Endothelial cell of umbilical vein (primary cell): Measurements from ENCODE around the gene ACP3. TPM values are rescaled to one million over a fixed set of nuclear protein-coding genes. Genes with fewer than 3 reads are reported as not detected.

Experiments used
- BruUV-seq: library from RNA; stranded (reverse); fragments of 400-500 nt; replicated peaks from 2 replicates; lab custom pipeline; 2021; lab: Mats Ljungman, UMichigan
- CTCF ChIA-PET: fragments of 300-600, 350-600 bp; sonication (Branson Sonifier 250); formaldehyde crosslinking; loops from one replicate; lab custom pipeline; 2021; ENCODE audit warnings: antibody characterized with exemption, inconsistent platforms; lab: Charles Lee
- POLR2A ChIA-PET: fragments of 300-600, 350-600 bp; sonication (Branson Sonifier 250); formaldehyde crosslinking; loops from one replicate; lab custom pipeline; 2021; ENCODE audit warnings: antibody characterized with exemption, inconsistent platforms; lab: Charles Lee
- DNase-seq: peaks from one replicate; pipeline ENCODE4 v3.0.0-alpha.2; 2011; ENCODE audit warnings: low read depth, low spot score
- FAIRE-seq: peaks from 2 replicates; lab custom pipeline; 2011; peaks lifted over from hg19 to GRCh38; lab: Jason Lieb, UNC
- H2AFZ ChIP-seq: 2 replicates; pipeline ENCODE4 v1.6.0; 2012; ENCODE audit warnings: low read depth, low read length, control low read depth, inconsistent platforms
- H3K27ac ChIP-seq: 2 replicates; pipeline ENCODE4 v1.5.1; 2011; ENCODE audit warnings: low read depth, mild to moderate bottlenecking, control low read depth, low read length, moderate library complexity; ENCODE audit not compliant: insufficient read depth
- H3K27me3 ChIP-seq, 2 experiments: 2 replicates each; pipeline versions ENCODE4 v1.6.0 to v1.6.1; 2011; ENCODE audit warnings: low read length in 2 of 2, mixed read lengths in 1 of 2; ENCODE audit not compliant: control insufficient read depth in 2 of 2, insufficient read depth in 2 of 2
- H3K36me3 ChIP-seq, 2 experiments: 2 replicates in 1 of 2; 3 replicates in 1 of 2; pipeline ENCODE4 v1.5.1; 2011; ENCODE audit warnings: low read length in 2 of 2, mild to moderate bottlenecking in 1 of 2, moderate library complexity in 1 of 2; ENCODE audit not compliant: control insufficient read depth in 2 of 2, insufficient read depth in 2 of 2; ENCODE audit errors: extremely low read depth in 1 of 2
- H3K4me1 ChIP-seq: 3 replicates; pipeline ENCODE4 v1.5.1; 2011; ENCODE audit warnings: mild to moderate bottlenecking, low read length; ENCODE audit not compliant: control insufficient read depth, insufficient read depth; ENCODE audit errors: extremely low read depth
- H3K4me2 ChIP-seq: 2 replicates; pipeline ENCODE4 v1.6.1; 2011; ENCODE audit warnings: low read length, control low read depth, mixed read lengths; ENCODE audit not compliant: insufficient read depth
- H3K4me3 ChIP-seq, 3 experiments: fragments of 200-600 bp in 1 of 3; sonication (generic), shearing (Covaris generic) in 1 of 3; replicated peaks in 1 of 3; 2 replicates each; pipeline ENCODE4 v1.5.1; 2011 to 2016; ENCODE audit warnings: control low read depth in 3 of 3, low read length in 3 of 3, mild to moderate bottlenecking in 2 of 3, inconsistent platforms in 1 of 3, low read depth in 1 of 3, moderate library complexity in 1 of 3; ENCODE audit not compliant: insufficient read depth in 1 of 3
- H3K79me2 ChIP-seq: 2 replicates; pipeline ENCODE4 v1.6.0; 2012; ENCODE audit warnings: low read length, inconsistent platforms; ENCODE audit not compliant: control insufficient read depth, insufficient read depth
- H3K9ac ChIP-seq: replicated peaks from 2 replicates; pipeline ENCODE3; 2011; ENCODE audit warnings: low read length, control low read depth; ENCODE audit not compliant: insufficient read depth; ENCODE audit errors: extremely low read depth
- H3K9me1 ChIP-seq: replicated peaks from 3 replicates; pipeline ENCODE4 v1.6.0; 2011; ENCODE audit warnings: mild to moderate bottlenecking, low read length; ENCODE audit not compliant: control insufficient read depth, insufficient read depth; ENCODE audit errors: extremely low read depth
- H3K9me3 ChIP-seq: replicated peaks from 2 replicates; pipeline ENCODE4 v1.5.1; 2012; ENCODE audit warnings: low read length, inconsistent platforms; ENCODE audit not compliant: control insufficient read depth, insufficient read depth
- H4K20me1 ChIP-seq: replicated peaks from 2 replicates; pipeline ENCODE3; 2011; ENCODE audit warnings: mild to moderate bottlenecking, low read length; ENCODE audit not compliant: control insufficient read depth, insufficient read depth; ENCODE audit errors: extremely low read depth
- CTCF ChIP-seq, 2 donors: IDR thresholded peaks; 1 replicate in 1 of 2; 2 replicates in 1 of 2; pipeline ENCODE4 v1.5.1; 2011; ENCODE audit warnings: low read length in 2 of 2, mild to moderate bottlenecking in 2 of 2, moderate library complexity in 2 of 2, control low read depth in 1 of 2, inconsistent platforms in 1 of 2, low read depth in 1 of 2; ENCODE audit not compliant: insufficient read depth in 1 of 2; ENCODE audit errors: extremely low read depth in 1 of 2
- EZH2 ChIP-seq: IDR thresholded peaks from 2 replicates; pipeline ENCODE4 v1.6.1; 2012; ENCODE audit warnings: borderline replicate concordance, low read depth, mild to moderate bottlenecking, moderate library complexity, low read length, inconsistent platforms; ENCODE audit not compliant: severe bottlenecking
- JUN ChIP-seq: IDR thresholded peaks from 2 replicates; pipeline ENCODE4 v1.6.1; 2011; ENCODE audit warnings: borderline replicate concordance, low read depth; ENCODE audit not compliant: insufficient read length, insufficient read depth
- MYC ChIP-seq: IDR thresholded peaks from one replicate; pipeline ENCODE4 v1.6.1; 2011; ENCODE audit warnings: mild to moderate bottlenecking, low read depth, low read length
- POLR2A ChIP-seq: IDR thresholded peaks from 2 replicates; pipeline ENCODE4 v1.6.1; 2012; ENCODE audit warnings: low read depth, mild to moderate bottlenecking, control low read depth, low read length
- POLR2AphosphoS5 ChIP-seq: IDR thresholded peaks from 2 replicates; pipeline ENCODE4 v1.6.1; 2012; ENCODE audit warnings: low read depth, mild to moderate bottlenecking, control low read depth, low read length, moderate library complexity; ENCODE audit not compliant: insufficient read depth
- dilution Hi-C: fragments of 300-500 bp; cut with MboI; formaldehyde crosslinking; loops from one replicate; pipeline ENCODE4 v1.15.0; 2019; ENCODE audit warnings: low sequenced_read_pairs; ENCODE audit not compliant: extremely low pct_ligation_motif_present
- intact Hi-C: fragments of 100-400 bp; cut with micrococcal nuclease; formaldehyde crosslinking; loops from one replicate; pipeline ENCODE4 v1.10.0; 2022
- polyA plus RNA-seq, 4 experiments: library from polyadenylated mRNA; depleted of rRNA in 3 of 4; stranded (reverse) in 3 of 4; unstranded in 1 of 4; fragments of >200 nt; gene quantifications; 2 replicates each; pipeline versions ENCODE4 v1.2.1 to v1.2.3, GENCODE V29; 2011 to 2012; ENCODE audit warnings: missing spikeins in 1 of 4
- total RNA-seq: library from RNA; stranded (reverse); gene quantifications from 2 replicates; pipeline ENCODE4 v1.2.3, GENCODE V29; 2021
- TF ChIP-seq, protein P1 (sequence below): IDR thresholded peaks from 2 replicates; pipeline ENCODE4 v1.6.1; 2011; ENCODE audit not compliant: insufficient read depth, insufficient read length

The ACP3 gene
- total and polyA plus RNA-seq, 2 donors (not counting 3 experiments of a cell fraction or from before 2014, with no cell fraction given): not detected

DNA sequence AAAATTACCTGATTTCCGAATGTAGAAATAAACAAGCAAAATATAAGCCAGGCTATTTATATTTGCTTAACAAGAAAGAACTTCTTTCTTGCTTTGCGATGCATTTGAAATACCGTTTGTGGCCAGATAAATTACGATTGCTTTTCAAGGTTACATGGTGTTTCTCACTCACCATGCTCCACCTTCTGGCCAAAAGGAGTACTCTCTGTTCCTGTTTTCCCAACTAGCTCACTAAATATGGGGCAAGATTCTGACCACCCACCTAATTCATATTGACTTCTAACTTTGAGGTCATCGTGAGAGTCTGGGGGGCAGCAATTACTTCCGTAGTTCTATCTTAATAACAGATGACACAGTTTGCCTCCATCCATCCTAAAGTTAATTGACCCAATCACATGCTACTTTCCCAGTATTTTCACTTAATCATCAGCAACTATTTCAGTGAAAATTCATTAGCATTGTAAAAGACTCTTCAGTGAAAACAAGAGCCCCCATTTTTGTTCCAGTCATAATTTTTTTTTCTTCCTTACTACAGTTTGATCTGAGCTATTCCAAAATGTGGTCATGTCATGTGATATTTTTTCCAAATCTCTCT, 25.9 kb downstream of the ACP3 start:
- TF ChIP-seq MYC (no peak), JUN (no peak), EZH2 (no peak), CTCF (IDR thresholded peaks at IDR 0.05; ENCODE audit: extremely low read depth in 1 of 2, insufficient read depth in 1 of 2, low read depth in 1 of 2, low read length in 2 of 2) (peak; percentile 57 to 69), POLR2A (no peak), POLR2AphosphoS5 (no peak)
- TF ChIP-seq, protein P1, sequence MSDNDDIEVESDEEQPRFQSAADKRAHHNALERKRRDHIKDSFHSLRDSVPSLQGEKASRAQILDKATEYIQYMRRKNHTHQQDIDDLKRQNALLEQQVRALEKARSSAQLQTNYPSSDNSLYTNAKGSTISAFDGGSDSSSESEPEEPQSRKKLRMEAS: no peak
- Histone ChIP-seq H3K4me1 (no peaks in the 10 kb centered on the region), H3K79me2 (no peaks in the 10 kb centered on the region), H3K9me1 (no peaks in the 10 kb centered on the region), H3K9ac (no peak overlapping the region), H2AFZ (no peak overlapping the region), H3K4me3 (no peak overlapping the region), H3K4me2 (peak overlapping the region; percentile 8), H3K36me3 (no peaks in the 10 kb centered on the region), H3K27ac (no peak overlapping the region), H3K9me3 (no peaks in the 10 kb centered on the region), H3K27me3 (peaks cover 10 to 17% of the 10 kb centered on the region in 2 experiments), H4K20me1 (no peaks in the 10 kb centered on the region)
- DNase-seq: peak; percentile 56
- intact Hi-C loops: loop anchor here (1.0 to 2.0 kb wide), 2 partner anchors 58 to 90 kb away; no protein-coding TSS in a partner anchor
- no TSS peak for BruUV-seq
- ChIA-PET POLR2A (interaction anchor here (0.6 kb wide), 1 partner anchor 374 kb away, joined by 4 read pairs; no protein-coding TSS in a partner anchor), CTCF (interaction anchor here (0.6 to 3.4 kb wide), 38 partner anchors 9 to 548 kb away, joined by 3 to 77 read pairs (median 4); partner anchors contain the start of genes ACP3, CPNE4 and DNAJC13)
- FAIRE-seq: peak; percentile 79
- dilution Hi-C loops: no loop called here
